ENCODE results near the gene SMNDC1. TPM values are rescaled to one million over a fixed set of nuclear protein-coding genes. Genes with fewer than 3 reads are reported as not detected.

The SMNDC1 gene
- total RNA-seq, 1 experiment from 2014 or later: 26.9 TPM

DNA sequence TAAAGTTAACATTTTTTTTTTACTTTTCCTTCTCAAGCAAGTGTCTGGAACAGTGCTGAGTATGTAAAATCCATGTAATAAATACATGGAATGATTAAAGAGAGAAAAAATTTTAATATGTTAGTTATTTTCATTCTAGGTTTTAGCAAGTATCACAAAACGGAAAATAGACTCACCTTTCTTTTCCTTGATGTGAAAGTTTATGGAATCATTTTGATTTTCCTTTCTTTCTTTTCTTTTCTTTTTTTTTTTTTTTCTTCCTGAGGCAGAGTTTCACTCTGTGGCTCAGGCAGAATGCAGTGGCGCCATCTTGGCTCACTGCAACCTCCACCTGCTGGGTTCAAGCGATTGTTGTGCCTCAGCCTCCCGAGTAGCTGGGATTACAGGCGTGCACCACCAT, 28.1 kb downstream of the SMNDC1 start:
- Histone ChIP-seq H3F3A (ENCODE audit: insufficient read depth, low read depth) (no peaks in the 10 kb centered on the region), H3K36me3 (ENCODE audit: low read depth) (peaks cover 4% of the 10 kb centered on the region; the same call in 1 of the 2 replicates), H3K4me1 (replicated peaks; ENCODE audit: insufficient read depth) (peaks cover 4% of the 10 kb centered on the region; the same call in 1 of the 2 replicates), H3K4me2 (no peak overlapping the region), H3K9me2 (ENCODE audit: insufficient read depth) (no peaks in the 10 kb centered on the region), H3K27me3 (ENCODE audit: insufficient read depth, low read depth) (no peaks in the 10 kb centered on the region), H2AFZ (no peak overlapping the region), H3K27ac (no peak overlapping the region), H3K4me3 (no peak overlapping the region), H3K79me2 (ENCODE audit: low read depth) (no peaks in the 10 kb centered on the region), H3K9me3 (ENCODE audit: insufficient read depth, low read depth) (no peaks in the 10 kb centered on the region), H4K20me1 (ENCODE audit: insufficient read depth) (no peaks in the 10 kb centered on the region)
- CTCF ChIA-PET: no interaction called here
- BruUV-seq (replicated peaks): no TSS peak
- POLR2A ChIA-PET (ENCODE audit: unreplicated experiment): no interaction called here
- TF ChIP-seq, protein P1, sequence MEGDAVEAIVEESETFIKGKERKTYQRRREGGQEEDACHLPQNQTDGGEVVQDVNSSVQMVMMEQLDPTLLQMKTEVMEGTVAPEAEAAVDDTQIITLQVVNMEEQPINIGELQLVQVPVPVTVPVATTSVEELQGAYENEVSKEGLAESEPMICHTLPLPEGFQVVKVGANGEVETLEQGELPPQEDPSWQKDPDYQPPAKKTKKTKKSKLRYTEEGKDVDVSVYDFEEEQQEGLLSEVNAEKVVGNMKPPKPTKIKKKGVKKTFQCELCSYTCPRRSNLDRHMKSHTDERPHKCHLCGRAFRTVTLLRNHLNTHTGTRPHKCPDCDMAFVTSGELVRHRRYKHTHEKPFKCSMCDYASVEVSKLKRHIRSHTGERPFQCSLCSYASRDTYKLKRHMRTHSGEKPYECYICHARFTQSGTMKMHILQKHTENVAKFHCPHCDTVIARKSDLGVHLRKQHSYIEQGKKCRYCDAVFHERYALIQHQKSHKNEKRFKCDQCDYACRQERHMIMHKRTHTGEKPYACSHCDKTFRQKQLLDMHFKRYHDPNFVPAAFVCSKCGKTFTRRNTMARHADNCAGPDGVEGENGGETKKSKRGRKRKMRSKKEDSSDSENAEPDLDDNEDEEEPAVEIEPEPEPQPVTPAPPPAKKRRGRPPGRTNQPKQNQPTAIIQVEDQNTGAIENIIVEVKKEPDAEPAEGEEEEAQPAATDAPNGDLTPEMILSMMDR (conservative IDR thresholded peaks at IDR 0.05): no peak
- TF ChIP-seq EZH2 (IDR thresholded peaks at IDR 0.05; ENCODE audit: low read depth): no peak
- intact Hi-C loops (cut with micrococcal nuclease; ENCODE audit: unreplicated experiment): loop anchor here (5.0 kb wide), 1 partner anchor 49 kb away; no protein-coding TSS in a partner anchor
- no peak for DNase-seq

DNA sequence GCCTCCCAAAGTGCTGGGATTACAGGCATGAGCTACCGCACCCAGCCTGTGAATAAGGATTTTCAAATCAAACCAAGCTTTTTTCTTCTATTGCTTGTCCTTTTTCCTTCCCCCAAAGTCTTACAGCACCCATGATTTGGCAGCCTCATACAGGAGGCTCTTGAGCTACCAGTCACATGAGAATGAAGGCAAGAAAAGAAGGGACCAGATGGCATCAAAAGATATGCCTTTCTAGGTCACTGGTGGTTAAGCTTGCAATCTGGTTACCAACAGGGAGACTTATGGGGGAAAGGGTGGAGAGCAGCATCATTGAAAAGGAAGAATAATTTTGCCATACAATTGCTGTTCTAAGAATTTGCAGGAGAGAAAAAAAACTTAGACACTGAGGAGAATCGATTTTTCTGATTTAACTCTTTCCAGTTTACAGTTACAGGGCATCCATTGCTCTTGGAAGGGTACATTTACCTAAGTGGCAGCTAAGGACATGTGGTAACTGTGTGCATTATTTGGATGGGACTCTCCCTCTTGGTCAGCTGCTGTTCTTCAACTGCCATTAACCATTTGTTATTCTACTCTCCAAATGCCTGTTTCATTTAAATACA, 29.5 kb downstream of the SMNDC1 start:
- Histone ChIP-seq H3K4me1 (replicated peaks; ENCODE audit: insufficient read depth) (peaks cover 4% of the 10 kb centered on the region; the same call in 1 of the 2 replicates), H3F3A (ENCODE audit: insufficient read depth, low read depth) (no peaks in the 10 kb centered on the region), H3K27me3 (ENCODE audit: insufficient read depth, low read depth) (no peaks in the 10 kb centered on the region), H3K79me2 (ENCODE audit: low read depth) (no peaks in the 10 kb centered on the region), H3K27ac (no peak overlapping the region), H2AFZ (no peak overlapping the region), H3K9me2 (ENCODE audit: insufficient read depth) (no peaks in the 10 kb centered on the region), H3K36me3 (ENCODE audit: low read depth) (peaks cover 4% of the 10 kb centered on the region; the same call in 1 of the 2 replicates), H4K20me1 (ENCODE audit: insufficient read depth) (no peaks in the 10 kb centered on the region), H3K9me3 (ENCODE audit: insufficient read depth, low read depth) (no peaks in the 10 kb centered on the region), H3K4me2 (no peak overlapping the region), H3K4me3 (no peak overlapping the region)
- POLR2A ChIA-PET (ENCODE audit: unreplicated experiment): no interaction called here
- CTCF ChIA-PET: no interaction called here
- no peak for DNase-seq
- BruUV-seq (replicated peaks): no TSS peak
- intact Hi-C loops (cut with micrococcal nuclease; ENCODE audit: unreplicated experiment): loop anchor here (5.0 kb wide), 1 partner anchor 48 kb away; no protein-coding TSS in a partner anchor
- TF ChIP-seq, protein P1 (conservative IDR thresholded peaks at IDR 0.05): no peak
- no peak for TF ChIP-seq EZH2 (IDR thresholded peaks at IDR 0.05; ENCODE audit: low read depth)

DNA sequence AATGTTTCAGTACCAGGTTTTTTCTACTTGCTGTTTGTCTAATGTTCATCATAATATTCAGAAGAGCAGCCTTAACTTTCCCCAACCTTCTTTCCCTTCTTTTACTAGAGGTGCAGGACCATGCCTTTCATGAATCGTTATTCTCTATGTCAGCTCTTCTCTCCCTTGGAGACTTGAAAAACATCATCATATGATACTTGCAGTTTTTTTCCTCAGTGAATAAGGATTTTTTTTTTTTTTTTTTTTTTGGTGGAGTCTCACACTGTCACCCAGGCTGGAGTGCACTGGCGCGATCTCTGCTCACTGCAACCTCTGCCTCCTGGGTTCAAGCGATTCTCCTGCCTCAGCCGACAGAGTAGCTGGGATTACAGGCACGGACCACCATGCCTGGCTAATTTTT, 30.1 kb downstream of the SMNDC1 start:
- H3K27ac ChIP-seq: no peak overlapping the region
- TF ChIP-seq, protein P1 (conservative IDR thresholded peaks at IDR 0.05): no peak
- no peak for TF ChIP-seq EZH2 (IDR thresholded peaks at IDR 0.05; ENCODE audit: low read depth)
- BruUV-seq (replicated peaks): no TSS peak
- no peak for DNase-seq
- no peaks in the 10 kb centered on the region for H3F3A ChIP-seq (ENCODE audit: insufficient read depth, low read depth)
- no peak overlapping the region for H2AFZ ChIP-seq
- peaks cover 4% of the 10 kb centered on the region; the same call in 1 of the 2 replicates for H3K4me1 ChIP-seq (replicated peaks; ENCODE audit: insufficient read depth)
- H4K20me1 ChIP-seq (ENCODE audit: insufficient read depth): no peaks in the 10 kb centered on the region
- CTCF ChIA-PET: no interaction called here
- intact Hi-C loops (cut with micrococcal nuclease; ENCODE audit: unreplicated experiment): loop anchor here (5.0 kb wide), 1 partner anchor 47 kb away; no protein-coding TSS in a partner anchor
- no peaks in the 10 kb centered on the region for H3K9me2 ChIP-seq (ENCODE audit: insufficient read depth)
- POLR2A ChIA-PET (ENCODE audit: unreplicated experiment): no interaction called here
- peaks cover under 1% of the 10 kb centered on the region; the same call in 1 of the 2 replicates for H3K36me3 ChIP-seq (ENCODE audit: low read depth)
- no peak overlapping the region for H3K4me3 ChIP-seq
- H3K4me2 ChIP-seq: no peak overlapping the region
- H3K79me2 ChIP-seq (ENCODE audit: low read depth): no peaks in the 10 kb centered on the region
- H3K27me3 ChIP-seq (ENCODE audit: insufficient read depth, low read depth): no peaks in the 10 kb centered on the region
- no peaks in the 10 kb centered on the region for H3K9me3 ChIP-seq (ENCODE audit: insufficient read depth, low read depth)

All from PC-9 (cell line).